OCI-LY7 (cell line): Measurements from ENCODE around the gene TSPOAP1. TPM values are rescaled to one million over a fixed set of nuclear protein-coding genes. Genes with fewer than 3 reads are reported as not detected.

Source experiments
- BruUV-seq: library from RNA; stranded (reverse); fragments of 400-500 nt; replicated peaks from 2 replicates; lab custom pipeline; 2021; lab: Mats Ljungman, UMichigan
- CTCF ChIA-PET: fragments of 300-600 bp; sonication (Branson Sonifier 250); formaldehyde crosslinking; loops from one replicate; lab custom pipeline; 2022; ENCODE audit warnings: antibody characterized with exemption; ENCODE audit not compliant: unreplicated experiment; lab: Charles Lee
- POLR2A ChIA-PET: fragments of 300-600 bp; sonication (Branson Sonifier 250); formaldehyde crosslinking; loops from one replicate; lab custom pipeline; 2022; ENCODE audit warnings: antibody characterized with exemption; lab: Charles Lee
- DNase-seq: peaks from one replicate; pipeline ENCODE4 v3.0.0-alpha.2; 2015; ENCODE audit warnings: low spot score
- H2AFZ ChIP-seq: fragments of 200-600 bp; sonication (generic), shearing (Covaris generic); 2 replicates; pipeline ENCODE4 v1.6.1; 2014; ENCODE audit warnings: mild to moderate bottlenecking, antibody characterized with exemption, low read length, moderate library complexity
- H3K27ac ChIP-seq: fragments of 200-600 bp; sonication (generic); 2 replicates; pipeline ENCODE4 v1.5.1; 2014; ENCODE audit warnings: mixed run types, low read depth, mild to moderate bottlenecking, moderate library complexity, low read length, inconsistent platforms; ENCODE audit not compliant: poor library complexity, severe bottlenecking
- H3K36me3 ChIP-seq: fragments of 200-600 bp; sonication (generic); 2 replicates; pipeline ENCODE4 v1.6.1; 2014; ENCODE audit warnings: mild to moderate bottlenecking, antibody characterized with exemption, low read length, moderate library complexity, mixed read lengths; ENCODE audit not compliant: insufficient read depth
- H3K4me1 ChIP-seq: fragments of 200-600 bp; sonication (generic); 2 replicates; pipeline ENCODE4 v1.5.1; 2014; ENCODE audit warnings: mild to moderate bottlenecking, low read length; ENCODE audit not compliant: insufficient read depth, poor library complexity, severe bottlenecking
- H3K4me2 ChIP-seq: fragments of 200-600 bp; sonication (generic); 2 replicates; pipeline ENCODE4 v1.6.1; 2014; ENCODE audit warnings: mild to moderate bottlenecking, low read length
- H3K4me3 ChIP-seq: fragments of 200-600 bp; sonication (generic); 2 replicates; pipeline ENCODE4 v1.5.1; 2014; ENCODE audit warnings: mild to moderate bottlenecking, low read depth, low read length; ENCODE audit not compliant: poor library complexity, severe bottlenecking
- H3K79me2 ChIP-seq: fragments of 200-600 bp; sonication (generic); 2 replicates; pipeline ENCODE4 v1.6.1; 2016; ENCODE audit warnings: low read depth, mild to moderate bottlenecking, low read length, moderate library complexity, mixed read lengths; ENCODE audit not compliant: insufficient read depth
- H3K9me2 ChIP-seq: fragments of 200-600 bp; sonication (generic); 2 replicates; pipeline ENCODE4 v1.6.1; 2016; ENCODE audit warnings: mild to moderate bottlenecking, low read length, mixed read lengths; ENCODE audit not compliant: insufficient read depth
- H3K9me3 ChIP-seq: fragments of 200-600 bp; sonication (generic); 2 replicates; pipeline ENCODE4 v1.6.1; 2014; ENCODE audit warnings: mild to moderate bottlenecking, mixed run types, low read length, mixed read lengths
- H4K20me1 ChIP-seq: fragments of 200-600 bp; sonication (generic); 2 replicates; pipeline ENCODE4 v1.6.1; 2014; ENCODE audit warnings: mild to moderate bottlenecking, antibody characterized with exemption, low read length, moderate library complexity, mixed read lengths; ENCODE audit not compliant: insufficient read depth
- CTCF ChIP-seq: fragments of 200-600 bp; sonication (generic); conservative IDR thresholded peaks from 2 replicates; pipeline ENCODE4 v1.5.1; 2014; ENCODE audit warnings: mild to moderate bottlenecking, antibody characterized with exemption, low read length, moderate library complexity, mixed read lengths
- EZH2phosphoT487 ChIP-seq: fragments of 200-600 bp; sonication (generic); IDR thresholded peaks from 2 replicates; pipeline ENCODE4 v1.6.1; 2018; ENCODE audit warnings: low read depth, borderline replicate concordance, mild to moderate bottlenecking, mixed run types, antibody characterized with exemption, low read length, moderate library complexity, mixed read lengths
- intact Hi-C: fragments of 100-400 bp; cut with micrococcal nuclease; formaldehyde crosslinking; loops from one replicate; pipeline ENCODE4 v1.10.0; 2022; ENCODE audit not compliant: unreplicated experiment
- total RNA-seq, 2 experiments: library from RNA; depleted of rRNA in 1 of 2; stranded (reverse); fragments of >200 nt in 1 of 2; shearing (Covaris generic) in 1 of 2; gene quantifications; 2 replicates each; pipeline ENCODE4 v1.2.3, GENCODE V29; 2014 to 2022

TSPOAP1 gene
- total RNA-seq, 2 experiments from 2014 or later, result 24.0 to 50.6 TPM

- no peaks in the 10 kb centered on the region for H3K9me3 ChIP-seq
- no TSS peak for BruUV-seq
- peaks cover 15% of the 10 kb centered on the region for H3K4me1 ChIP-seq
- no peaks in the 10 kb centered on the region for H3K9me2 ChIP-seq
- TF ChIP-seq CTCF (no peak), EZH2phosphoT487 (no peak)
- no peak overlapping the region for H3K4me3 ChIP-seq
- ChIA-PET POLR2A (interaction anchor here (0.7 to 2.4 kb wide), 2 partner anchors 14 to 25 kb away, joined by 3 to 29 read pairs; no protein-coding TSS in a partner anchor), CTCF (no interaction called here)
- H3K27ac ChIP-seq, result no peak overlapping the region
- H3K36me3 ChIP-seq, result no peaks in the 10 kb centered on the region
- no peak for DNase-seq
- no peak overlapping the region for H3K4me2 ChIP-seq
- no peak overlapping the region for H2AFZ ChIP-seq
- intact Hi-C loops, result no loop called here
- H4K20me1 ChIP-seq, result no peaks in the 10 kb centered on the region
- no peaks in the 10 kb centered on the region for H3K79me2 ChIP-seq
Observed at GRCh38 chr17:58319173-58320162, 9.1 kb downstream of the TSPOAP1 start.

GRCh38 chr17:58318627-58319172 is 9.9 kb downstream of the TSPOAP1 start:
- no peaks in the 10 kb centered on the region for H4K20me1 ChIP-seq
- no peak overlapping the region for H2AFZ ChIP-seq
- H3K4me3 ChIP-seq, result no peak overlapping the region
- no peaks in the 10 kb centered on the region for H3K9me3 ChIP-seq
- peak overlapping the region; percentile 48 for H3K27ac ChIP-seq
- H3K9me2 ChIP-seq, result no peaks in the 10 kb centered on the region
- DNase-seq, result no peak
- intact Hi-C loops, result no loop called here
- ChIA-PET CTCF (interaction anchor here (1.6 kb wide), 1 partner anchor 9 kb away, joined by 7 read pairs; the partner anchor contains the start of gene TSPOAP1), POLR2A (interaction anchor here (1.0 to 2.4 kb wide), 4 partner anchors 8 to 25 kb away, joined by 4 to 29 read pairs (median 10); no protein-coding TSS in a partner anchor)
- H3K4me1 ChIP-seq, result peaks cover 15% of the 10 kb centered on the region
- H3K36me3 ChIP-seq, result no peaks in the 10 kb centered on the region
- no TSS peak for BruUV-seq
- TF ChIP-seq EZH2phosphoT487 (no peak), CTCF (no peak)
- H3K79me2 ChIP-seq, result no peaks in the 10 kb centered on the region
- no peak overlapping the region for H3K4me2 ChIP-seq
